COR-L47 (cell line): ENCODE data around the gene ZBTB45.
"Not testable (repeated sequence)": the region's sequence is repeated elsewhere in the genome, so short reads cannot be mapped to it uniquely, and the experiment has no call there.

ENCODE experiments used
- DNase-seq: peaks from one replicate; lab custom pipeline; 2025; lab: John Stamatoyannopoulos, UW

The ZBTB45 gene

DNA sequence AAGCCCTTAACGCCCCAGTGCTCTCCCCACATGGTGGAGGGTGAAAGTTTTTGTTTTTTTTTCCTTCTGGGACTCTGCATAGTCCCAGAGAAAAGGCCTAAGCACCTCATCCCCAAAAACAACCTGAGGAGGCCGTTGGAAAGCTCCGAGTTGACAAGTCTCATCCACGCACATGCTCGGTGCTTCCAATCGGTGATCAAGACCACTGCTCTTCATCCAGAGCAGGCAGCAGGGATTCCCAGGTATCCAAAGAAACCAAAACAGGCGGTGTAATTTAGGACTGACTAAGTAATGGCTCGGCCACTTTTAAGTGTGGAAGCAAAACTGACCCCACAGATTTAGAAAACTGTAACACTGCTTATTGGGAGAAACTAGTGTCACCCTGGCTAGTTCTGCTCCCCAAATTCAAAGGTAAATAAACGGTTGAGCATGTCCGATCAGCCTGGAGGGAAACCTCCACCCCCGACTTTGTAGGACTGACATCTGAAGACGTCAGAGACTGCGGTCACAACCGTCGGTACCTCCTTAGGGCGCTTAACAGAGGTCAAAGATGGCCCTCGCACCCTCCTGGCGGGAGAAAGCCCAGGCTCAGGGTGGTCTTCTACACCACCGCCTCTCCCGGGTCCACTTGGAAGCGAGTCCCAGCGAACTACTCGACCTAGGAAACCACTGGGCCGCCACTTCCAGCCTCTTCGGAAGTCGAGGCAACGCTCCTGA lies 44.5 kb downstream of the ZBTB45 start:
- DNase-seq, result no peak

DNA sequence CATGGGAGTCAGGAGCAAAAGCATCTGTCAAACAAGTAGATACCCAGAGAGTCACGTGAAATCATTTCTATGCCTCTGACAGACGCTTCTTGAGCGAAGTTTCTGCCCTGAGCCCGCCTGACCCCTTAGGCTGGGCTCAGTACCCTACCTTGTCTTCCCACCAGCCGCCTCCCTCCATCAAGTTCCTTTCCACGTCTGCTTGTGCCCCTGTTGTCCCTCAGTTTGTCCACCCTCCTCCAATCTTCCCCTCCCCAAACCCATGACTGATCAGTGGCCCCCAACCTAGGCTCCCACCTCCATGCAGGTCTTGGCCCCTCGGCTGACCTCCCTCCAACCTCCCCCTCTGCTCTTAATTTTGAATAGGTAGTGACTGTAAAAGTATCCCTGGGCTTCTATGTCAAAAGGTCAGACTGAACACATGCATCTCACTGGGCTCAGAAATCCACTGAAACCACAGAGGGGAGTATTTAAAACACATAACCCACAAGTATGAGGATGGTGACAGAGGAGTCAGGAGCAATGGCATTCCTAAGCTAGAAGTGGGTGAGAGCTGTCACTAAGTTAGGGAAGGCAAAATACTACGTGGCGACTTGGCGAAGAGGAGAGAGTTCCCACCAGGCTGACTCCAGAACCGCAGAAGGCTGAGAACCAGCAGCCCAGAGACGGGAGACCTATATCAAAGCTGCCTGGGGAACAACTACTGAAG lies 45.2 kb downstream of the ZBTB45 start:
- no peak for DNase-seq

DNA sequence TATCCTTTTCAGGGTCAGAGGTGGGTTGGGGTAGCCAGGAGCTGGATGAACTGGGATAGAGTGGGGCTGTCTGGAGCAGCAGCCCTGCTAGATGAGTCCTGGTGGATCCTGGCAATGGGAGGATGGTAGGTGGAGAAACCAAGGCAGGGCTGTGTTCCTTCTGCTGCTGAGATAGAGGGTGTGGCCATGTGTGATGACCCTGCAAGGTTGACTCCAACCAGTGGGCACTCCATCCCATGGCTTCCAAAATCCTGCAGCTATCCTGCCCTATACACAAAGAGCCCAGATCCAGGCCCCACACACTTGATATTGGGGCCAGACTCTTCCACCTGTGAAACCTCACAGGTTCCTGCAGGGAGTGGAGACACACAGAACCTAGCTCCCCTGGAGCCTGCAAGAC lies 45.8 kb downstream of the ZBTB45 start:
- no peak for DNase-seq

DNA sequence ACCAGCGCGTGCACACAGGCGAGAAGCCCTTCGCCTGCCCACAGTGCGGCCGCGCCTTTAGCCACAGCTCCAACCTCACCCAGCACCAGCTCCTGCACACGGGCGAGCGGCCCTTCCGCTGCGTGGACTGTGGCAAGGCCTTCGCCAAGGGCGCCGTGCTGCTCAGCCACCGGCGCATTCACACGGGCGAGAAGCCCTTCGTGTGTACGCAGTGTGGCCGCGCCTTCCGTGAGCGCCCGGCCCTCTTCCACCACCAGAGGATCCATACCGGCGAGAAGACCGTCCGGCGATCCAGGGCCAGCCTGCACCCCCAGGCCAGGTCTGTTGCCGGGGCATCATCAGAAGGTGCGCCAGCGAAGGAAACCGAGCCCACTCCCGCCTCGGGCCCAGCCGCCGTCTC lies 47.9 kb downstream of the ZBTB45 start:
- DNase-seq, result no peak

DNA sequence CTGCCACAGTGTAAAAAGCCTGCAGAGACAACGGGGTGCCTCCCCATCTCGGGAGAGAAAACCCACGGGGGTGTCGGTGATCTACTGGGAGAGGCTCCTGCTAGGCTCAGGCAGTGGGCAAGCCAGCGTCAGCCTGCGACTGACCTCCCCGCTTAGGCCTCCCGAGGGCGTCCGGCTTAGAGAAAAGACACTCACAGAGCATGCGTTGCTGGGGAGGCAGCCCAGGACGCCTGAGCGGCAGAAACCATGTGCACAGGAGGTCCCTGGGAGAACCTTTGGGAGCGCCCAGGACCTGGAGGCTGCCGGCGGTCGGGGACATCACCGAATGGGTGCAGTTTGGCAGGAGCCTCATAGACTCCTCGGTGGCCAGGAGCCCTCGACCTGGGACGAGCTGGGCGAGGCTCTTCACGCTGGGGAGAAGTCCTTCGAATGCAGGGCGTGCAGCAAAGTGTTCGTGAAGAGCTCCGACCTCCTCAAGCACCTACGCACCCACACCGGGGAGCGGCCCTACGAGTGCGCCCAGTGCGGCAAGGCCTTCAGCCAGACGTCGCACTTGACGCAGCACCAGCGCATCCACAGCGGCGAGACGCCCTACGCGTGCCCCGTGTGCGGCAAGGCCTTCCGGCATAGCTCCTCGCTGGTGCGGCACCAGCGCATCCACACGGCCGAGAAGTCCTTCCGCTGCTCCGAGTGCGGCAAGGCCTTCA lies 48.6 kb downstream of the ZBTB45 start:
- DNase-seq, result not testable (repeated sequence)

DNA sequence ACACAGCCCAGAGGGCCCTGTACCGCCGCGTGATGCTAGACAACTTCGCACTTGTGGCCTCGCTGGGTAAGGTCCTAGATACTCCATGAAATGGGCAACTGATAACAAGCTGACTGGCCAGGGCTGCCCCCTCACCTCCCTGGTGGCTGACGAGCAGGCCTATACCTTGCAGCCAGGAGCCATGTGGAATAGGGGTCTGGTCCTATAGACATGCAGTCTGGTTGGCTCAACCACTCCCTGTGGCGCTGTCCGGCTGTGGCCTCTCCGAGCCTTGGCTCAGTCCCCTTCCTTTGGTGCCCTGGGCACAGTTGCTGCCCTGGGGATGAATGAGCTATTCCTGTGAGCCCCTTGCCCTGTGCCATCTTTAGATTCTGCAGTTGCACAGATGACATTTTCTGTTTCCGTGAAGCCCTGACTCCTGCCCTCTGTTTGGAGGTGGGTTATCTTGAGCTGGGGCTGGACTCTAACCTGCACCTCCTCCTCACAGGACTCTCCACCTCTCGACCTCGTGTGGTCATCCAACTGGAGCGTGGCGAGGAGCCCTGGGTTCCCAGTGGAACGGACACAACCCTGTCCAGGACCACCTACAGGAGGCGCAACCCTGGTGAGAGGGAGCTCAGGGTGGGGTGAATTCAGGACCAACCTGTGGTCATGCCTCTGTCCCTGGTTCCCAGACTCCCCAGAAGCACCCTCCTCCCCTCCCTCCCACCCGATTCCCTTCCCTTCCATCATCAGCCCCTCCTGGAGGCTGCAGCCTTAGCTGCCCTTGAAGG lies 50.2 kb downstream of the ZBTB45 start:
- DNase-seq, result no peak

DNA sequence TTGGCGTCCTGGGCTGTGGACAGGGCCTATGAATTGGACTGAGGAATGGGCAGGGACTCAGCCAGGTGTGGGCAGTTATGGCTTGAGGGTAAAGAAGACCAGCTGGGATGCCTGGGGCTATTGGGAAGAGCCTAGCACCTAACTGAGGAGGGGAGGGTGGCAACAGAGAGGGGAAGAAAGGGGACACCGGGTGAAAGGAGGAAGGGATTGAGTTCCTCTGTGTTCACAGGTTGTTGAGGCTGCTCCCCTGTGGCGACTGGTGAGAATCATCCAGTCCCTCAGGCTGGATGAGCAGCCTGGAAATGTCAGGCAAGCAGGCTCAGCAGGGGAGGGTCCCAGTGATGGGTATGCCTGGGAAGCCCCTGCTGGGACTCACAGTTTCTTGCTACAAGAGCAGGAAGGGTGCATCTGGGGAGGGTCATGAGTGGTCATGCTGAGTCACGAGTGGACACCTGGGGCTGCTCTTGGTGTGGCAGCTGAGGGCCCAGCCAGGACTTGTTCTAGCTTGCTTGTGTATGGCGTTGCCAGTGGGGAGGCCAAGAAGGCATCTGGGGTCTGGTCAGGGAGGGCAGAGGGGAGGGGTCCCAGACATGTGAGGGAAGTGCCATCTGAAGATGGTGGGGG lies 51.3 kb downstream of the ZBTB45 start:
- no peak for DNase-seq

DNA sequence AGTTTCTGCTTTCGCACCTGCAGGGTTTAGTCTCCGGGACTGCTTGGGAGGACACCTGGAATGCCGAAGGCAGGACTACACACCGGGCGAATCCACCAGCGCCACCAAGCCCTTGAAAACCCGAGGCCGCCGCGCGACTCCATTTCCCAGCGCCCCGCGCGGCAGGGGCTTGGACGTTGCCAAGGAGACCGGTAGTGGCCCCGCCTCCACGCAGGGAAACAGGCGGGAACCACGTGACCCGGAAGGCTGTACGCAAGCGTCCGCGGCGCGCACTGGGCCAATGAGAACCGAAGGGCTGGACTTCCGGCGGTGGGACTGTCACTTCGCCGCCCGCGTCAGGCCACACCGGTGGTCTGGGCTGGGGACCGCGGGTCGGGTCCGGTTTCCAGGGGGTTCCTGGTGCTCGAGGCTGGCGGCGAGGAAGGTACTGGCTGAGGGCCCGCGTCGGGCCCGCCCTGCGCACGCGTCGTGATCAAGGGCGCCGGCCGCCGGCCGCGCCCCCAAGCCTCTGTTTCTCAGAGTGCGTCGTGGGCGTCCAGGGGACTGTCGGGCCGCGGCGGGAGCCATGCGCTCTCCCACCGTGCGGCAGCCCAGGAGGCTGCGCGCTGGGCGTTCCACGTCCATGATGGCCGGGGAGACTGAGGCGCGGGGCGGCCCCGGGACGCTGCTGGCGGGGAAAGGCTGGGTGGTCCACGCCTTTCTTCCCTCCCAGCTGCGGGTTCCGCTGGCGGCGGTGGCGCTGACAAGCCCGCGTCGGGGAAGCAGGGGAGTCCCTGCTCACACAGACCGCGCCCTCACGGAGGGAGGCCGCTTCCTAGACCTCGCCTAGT lies 52.6 kb downstream of the ZBTB45 start, which contains the start of gene ZNF324:
Gene ZNF324 (plus strand): TSS at position 321 of the 830 bp plus-strand sequence. CDS start 2,106 bp downstream, outside the sequence.
- peak; percentile 98 for DNase-seq

DNA sequence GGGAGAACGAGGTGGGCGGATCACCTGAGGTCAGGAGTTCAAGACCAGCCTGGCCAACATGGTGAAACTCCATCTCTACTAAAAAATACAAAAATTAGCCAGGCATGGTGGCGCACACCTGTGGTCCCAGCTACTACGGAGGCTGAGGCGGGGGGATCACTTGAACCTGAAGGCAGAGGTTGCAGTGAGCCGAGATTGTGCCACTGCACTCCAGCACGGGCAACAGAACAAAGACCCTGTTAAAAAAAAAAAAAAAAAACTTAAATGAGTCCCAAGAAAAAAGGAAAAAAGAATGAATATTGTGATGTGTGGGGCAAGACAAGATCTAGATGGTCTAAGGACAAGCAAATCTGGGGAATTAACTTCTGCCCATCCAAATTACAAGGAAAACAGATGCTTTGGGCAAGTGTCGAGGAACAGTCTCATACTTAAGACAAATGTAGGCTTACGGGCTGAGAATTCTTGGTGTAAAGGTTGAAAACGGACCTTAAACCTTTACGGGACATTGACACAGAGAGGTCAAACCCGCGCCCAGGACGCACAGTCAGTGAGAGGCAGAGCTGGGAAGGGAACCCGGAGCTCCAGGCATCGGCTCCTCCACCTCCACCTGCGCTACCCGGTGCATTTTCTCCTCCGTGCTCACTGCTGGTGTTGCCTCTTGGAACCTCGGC lies 53.4 kb downstream of the ZBTB45 start:
- DNase-seq, result no peak
